ENCODE measurements around the gene HCK. TPM values are rescaled to one million over a fixed set of nuclear protein-coding genes. Genes with fewer than 3 reads are reported as not detected.

HCK gene
- total and polyA plus RNA-seq, 2 experiments from 2014 or later, result not detected

GRCh38 chr20:32127347-32127746 lies 75.3 kb downstream of the HCK start:
- TF ChIP-seq, protein P1, sequence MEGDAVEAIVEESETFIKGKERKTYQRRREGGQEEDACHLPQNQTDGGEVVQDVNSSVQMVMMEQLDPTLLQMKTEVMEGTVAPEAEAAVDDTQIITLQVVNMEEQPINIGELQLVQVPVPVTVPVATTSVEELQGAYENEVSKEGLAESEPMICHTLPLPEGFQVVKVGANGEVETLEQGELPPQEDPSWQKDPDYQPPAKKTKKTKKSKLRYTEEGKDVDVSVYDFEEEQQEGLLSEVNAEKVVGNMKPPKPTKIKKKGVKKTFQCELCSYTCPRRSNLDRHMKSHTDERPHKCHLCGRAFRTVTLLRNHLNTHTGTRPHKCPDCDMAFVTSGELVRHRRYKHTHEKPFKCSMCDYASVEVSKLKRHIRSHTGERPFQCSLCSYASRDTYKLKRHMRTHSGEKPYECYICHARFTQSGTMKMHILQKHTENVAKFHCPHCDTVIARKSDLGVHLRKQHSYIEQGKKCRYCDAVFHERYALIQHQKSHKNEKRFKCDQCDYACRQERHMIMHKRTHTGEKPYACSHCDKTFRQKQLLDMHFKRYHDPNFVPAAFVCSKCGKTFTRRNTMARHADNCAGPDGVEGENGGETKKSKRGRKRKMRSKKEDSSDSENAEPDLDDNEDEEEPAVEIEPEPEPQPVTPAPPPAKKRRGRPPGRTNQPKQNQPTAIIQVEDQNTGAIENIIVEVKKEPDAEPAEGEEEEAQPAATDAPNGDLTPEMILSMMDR (IDR thresholded peaks at IDR 0.05; ENCODE audit: low read depth, low read length), result no peak
- Histone ChIP-seq H3K27ac (no peak overlapping the region), H3K36me3 (no peaks in the 10 kb centered on the region), H3K9me3 (ENCODE audit: low read depth) (no peaks in the 10 kb centered on the region), H3K4me1 (ENCODE audit: low read depth) (no peaks in the 10 kb centered on the region), H3K27me3 (no peaks in the 10 kb centered on the region), H3K4me3 (no peak overlapping the region)
- DNase-seq (ENCODE audit: low read depth in 1 of 2, low spot score in 1 of 2), result no peak

DNA sequence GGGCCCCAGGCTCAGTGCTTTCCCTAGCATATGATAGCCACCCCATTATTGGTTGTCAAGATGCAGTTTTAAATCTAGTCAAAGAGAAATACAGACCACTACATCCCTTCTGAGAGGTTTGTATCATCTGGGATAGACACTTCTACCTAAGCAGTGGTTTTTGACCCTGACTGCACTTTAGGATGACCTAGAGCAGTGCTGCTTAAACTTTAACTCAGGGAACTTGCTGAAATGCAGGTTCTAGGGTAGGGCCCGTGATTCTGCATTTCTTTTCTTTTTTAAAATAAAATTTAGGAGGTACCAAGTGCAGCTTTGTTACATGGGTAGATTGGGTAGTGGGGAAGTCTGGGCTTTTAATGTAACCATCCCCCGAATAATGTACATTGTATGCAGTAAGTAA lies 76.1 kb downstream of the HCK start:
- H3K36me3 ChIP-seq, result no peaks in the 10 kb centered on the region
- no peaks in the 10 kb centered on the region for H3K27me3 ChIP-seq
- H3K9me3 ChIP-seq (ENCODE audit: low read depth), result no peaks in the 10 kb centered on the region
- H3K27ac ChIP-seq, result no peak overlapping the region
- no peaks in the 10 kb centered on the region for H3K4me1 ChIP-seq (ENCODE audit: low read depth)
- no peak for DNase-seq (ENCODE audit: low read depth in 1 of 2, low spot score in 1 of 2)
- TF ChIP-seq, protein P1 (IDR thresholded peaks at IDR 0.05; ENCODE audit: low read depth, low read length), result no peak
- H3K4me3 ChIP-seq, result no peak overlapping the region

GRCh38 chr20:32129863-32130262 lies 77.8 kb downstream of the HCK start:
- no peak overlapping the region for H3K27ac ChIP-seq
- H3K36me3 ChIP-seq, result no peaks in the 10 kb centered on the region
- H3K27me3 ChIP-seq, result no peaks in the 10 kb centered on the region
- TF ChIP-seq, protein P1 (IDR thresholded peaks at IDR 0.05; ENCODE audit: low read depth, low read length), result no peak
- no peaks in the 10 kb centered on the region for H3K4me1 ChIP-seq (ENCODE audit: low read depth)
- no peak for DNase-seq (ENCODE audit: low read depth in 1 of 2, low spot score in 1 of 2)
- H3K4me3 ChIP-seq, result no peak overlapping the region
- no peaks in the 10 kb centered on the region for H3K9me3 ChIP-seq (ENCODE audit: low read depth)

DNA sequence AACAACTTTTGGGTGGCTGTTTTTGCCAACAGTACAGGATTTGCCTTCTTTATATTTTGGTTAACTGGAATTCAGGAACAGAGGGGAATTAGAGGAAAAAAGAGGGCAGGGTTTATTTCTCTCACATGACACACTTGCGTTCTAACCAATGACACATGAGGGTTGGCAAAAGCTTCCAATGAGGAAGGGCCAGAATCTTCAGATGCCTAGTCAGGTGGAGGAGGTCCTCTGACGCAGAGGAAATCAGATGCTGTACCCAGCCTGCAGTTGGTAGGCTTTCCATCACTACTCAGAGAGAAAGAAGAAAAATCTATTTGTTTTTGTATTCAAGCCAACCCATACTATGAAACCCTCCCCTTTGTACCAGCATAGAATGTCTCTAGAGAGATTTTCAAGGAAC lies 78.3 kb downstream of the HCK start:
- H3K27me3 ChIP-seq, result no peaks in the 10 kb centered on the region
- DNase-seq (ENCODE audit: low read depth in 1 of 2, low spot score in 1 of 2), result peak in 1 of 2 donors; percentile 11
- no peak overlapping the region for H3K27ac ChIP-seq
- H3K36me3 ChIP-seq, result no peaks in the 10 kb centered on the region
- no peaks in the 10 kb centered on the region for H3K9me3 ChIP-seq (ENCODE audit: low read depth)
- TF ChIP-seq, protein P1 (IDR thresholded peaks at IDR 0.05; ENCODE audit: low read depth, low read length), result no peak
- H3K4me1 ChIP-seq (ENCODE audit: low read depth), result no peaks in the 10 kb centered on the region
- H3K4me3 ChIP-seq, result no peak overlapping the region

GRCh38 chr20:32130965-32131364 lies 78.9 kb downstream of the HCK start:
- no peak overlapping the region for H3K4me3 ChIP-seq
- peaks cover 4% of the 10 kb centered on the region for H3K36me3 ChIP-seq
- no peak overlapping the region for H3K27ac ChIP-seq
- no peaks in the 10 kb centered on the region for H3K27me3 ChIP-seq
- no peaks in the 10 kb centered on the region for H3K4me1 ChIP-seq (ENCODE audit: low read depth)
- TF ChIP-seq, protein P1 (IDR thresholded peaks at IDR 0.05; ENCODE audit: low read depth, low read length), result no peak
- no peak for DNase-seq (ENCODE audit: low read depth in 1 of 2, low spot score in 1 of 2)
- no peaks in the 10 kb centered on the region for H3K9me3 ChIP-seq (ENCODE audit: low read depth)
